GM21390 (cell line): Measurements from ENCODE around the gene LTC4S.
"Not testable (repeated sequence)": the region's sequence is repeated elsewhere in the genome, so short reads cannot be mapped to it uniquely, and the experiment has no call there.

Experiments used
- ATAC-seq: cut with Tn5 transposase; IDR thresholded peaks from one replicate; pipeline ENCODE4 v1.9.1; 2021; ENCODE audit not compliant: unreplicated experiment

LTC4S gene

DNA sequence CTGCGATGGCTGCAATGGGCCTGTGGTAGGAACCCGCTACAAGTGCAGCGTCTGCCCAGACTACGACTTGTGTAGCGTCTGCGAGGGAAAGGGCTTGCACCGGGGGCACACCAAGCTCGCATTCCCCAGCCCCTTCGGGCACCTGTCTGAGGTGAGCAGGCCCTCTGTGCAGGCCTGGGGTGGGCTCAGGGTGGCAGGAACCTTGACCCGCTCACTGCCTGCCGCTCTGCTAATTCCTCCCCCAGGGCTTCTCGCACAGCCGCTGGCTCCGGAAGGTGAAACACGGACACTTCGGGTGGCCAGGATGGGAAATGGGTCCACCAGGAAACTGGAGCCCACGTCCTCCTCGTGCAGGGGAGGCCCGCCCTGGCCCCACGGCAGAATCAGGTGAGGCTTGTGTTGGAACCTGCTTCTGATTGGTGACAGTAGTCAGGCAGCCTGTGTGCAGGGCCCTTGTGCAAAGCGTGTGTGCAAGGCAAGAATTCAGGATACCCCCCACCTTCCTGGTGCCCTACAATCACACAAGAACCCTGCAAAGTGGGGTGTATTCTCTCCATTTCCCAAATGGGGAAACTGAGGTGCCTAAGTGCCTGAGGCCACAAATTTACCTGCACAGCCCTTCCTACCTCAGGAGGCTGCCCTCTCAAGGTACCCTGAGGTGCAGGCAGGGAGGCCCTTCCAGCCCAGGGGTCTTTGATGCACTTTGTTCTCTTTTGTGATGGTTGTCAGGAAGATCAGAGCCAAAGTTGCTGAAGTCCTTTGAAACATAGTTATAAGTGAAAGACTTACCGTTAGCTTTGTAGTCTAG lies 30.4 kb downstream of the LTC4S start:
- no peak for ATAC-seq

DNA sequence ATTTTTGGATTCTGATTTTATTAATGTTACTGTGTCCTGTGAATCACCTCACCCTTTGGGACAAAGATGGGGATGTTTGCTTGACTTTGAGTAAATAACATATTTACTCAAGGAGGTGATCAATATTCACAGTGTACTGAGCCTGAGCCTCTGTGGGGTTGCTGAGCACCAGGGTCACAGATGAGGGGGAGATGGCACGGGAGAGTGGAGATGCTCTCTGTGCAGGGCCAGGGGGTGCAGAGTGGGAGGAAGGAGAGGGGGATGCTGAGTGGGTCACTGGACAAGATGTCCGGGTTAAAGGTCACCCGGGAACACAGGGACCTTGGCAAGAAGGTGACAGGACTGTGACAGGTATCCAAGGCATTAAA lies 30.9 kb downstream of the LTC4S start:
- ATAC-seq = no peak

DNA sequence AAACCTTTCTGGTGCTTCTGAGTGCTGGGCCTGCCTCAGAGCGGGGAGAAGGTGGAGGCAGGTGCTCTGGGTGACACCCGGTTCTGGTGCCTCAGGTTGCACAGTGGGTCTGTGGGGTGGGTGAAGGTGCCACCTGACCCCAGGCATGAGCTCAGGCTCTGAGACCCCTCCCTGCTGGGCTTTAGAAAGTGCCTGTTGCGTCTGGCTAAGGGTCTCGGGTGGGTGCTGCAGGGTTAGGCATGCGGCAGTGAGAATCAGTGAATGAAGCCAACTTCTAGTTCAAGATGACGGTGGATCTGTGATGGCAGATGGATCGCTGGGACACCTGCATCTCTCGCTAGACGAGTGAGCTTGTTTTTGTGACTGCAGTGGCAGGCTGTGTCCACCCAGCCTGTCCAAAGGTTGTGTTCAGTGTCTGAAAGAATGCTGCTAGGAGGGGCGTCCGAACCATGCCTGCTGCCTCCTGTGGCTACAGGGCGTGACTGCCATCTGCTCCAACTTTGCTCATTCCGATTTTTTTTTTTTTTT lies 31.9 kb downstream of the LTC4S start:
- no peak for ATAC-seq

- no peak for ATAC-seq
These were observed 33.9 kb downstream of the LTC4S start for GRCh38 chr5:179827680-179828079.

DNA sequence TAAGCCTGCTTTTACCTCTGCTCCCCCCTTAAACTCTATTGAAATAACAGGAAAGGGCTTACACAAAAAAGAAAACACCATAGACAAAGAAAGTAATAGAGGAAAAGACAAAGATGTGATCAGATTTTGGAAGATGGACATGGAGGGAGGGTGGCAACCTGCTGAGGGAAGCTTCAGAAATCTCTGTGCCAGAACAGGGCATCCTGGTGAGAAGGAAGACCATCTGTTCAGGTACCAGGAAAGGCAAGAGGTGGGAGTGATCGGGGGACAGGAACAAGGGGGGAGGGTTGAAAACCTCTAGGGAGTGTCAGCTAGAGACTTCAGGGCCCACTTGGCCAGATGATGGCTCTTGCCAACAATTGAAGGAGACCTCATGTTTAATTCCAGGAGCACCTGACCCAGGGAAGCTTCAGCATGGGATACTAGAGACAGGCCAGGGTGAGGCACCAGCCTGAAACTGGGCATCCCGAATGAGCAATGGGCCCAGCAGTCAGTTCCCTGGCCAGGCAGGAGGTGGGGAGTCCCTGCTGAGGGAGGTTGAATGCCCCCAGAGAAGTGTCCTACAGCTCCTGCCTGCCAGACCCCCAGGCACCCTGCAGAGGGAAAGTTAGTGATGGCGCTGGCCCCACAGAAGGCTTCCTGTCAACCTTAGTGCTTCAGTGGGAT lies 35.1 kb downstream of the LTC4S start:
- no peak for ATAC-seq

GRCh38 chr5:179829732-179830435 lies 36.1 kb downstream of the LTC4S start:
- no peak for ATAC-seq

DNA sequence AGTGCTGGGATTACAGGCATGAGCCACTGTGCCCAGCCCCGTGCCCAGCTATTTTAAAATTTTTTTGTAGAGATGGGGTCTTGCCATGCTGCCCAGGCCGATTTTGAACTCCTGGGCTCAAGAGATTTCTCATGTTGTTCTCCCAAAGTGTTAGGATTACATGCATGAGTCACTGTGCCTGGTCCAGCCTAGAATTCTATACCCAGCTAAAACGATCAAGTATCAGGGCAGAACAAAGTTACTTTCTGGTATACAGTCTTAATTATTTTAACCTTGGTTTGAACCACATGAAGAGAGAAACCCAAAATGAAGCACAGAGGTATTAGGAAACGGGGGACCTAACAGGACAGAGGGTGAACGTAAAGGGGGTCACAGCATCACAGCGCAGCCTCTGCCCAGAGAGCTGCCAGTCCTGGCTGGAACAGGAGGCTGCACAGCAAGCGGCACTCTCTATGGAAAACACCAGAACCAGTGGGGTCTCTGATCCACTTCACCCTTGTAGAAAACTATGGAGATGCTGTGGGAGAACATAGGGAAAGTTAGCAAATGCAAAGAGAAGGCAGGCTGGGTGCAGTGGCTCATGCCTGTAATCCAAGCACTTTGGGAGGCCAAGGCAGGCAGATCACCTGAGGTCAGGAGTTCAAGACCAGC lies 37.2 kb downstream of the LTC4S start:
- no peak for ATAC-seq

DNA sequence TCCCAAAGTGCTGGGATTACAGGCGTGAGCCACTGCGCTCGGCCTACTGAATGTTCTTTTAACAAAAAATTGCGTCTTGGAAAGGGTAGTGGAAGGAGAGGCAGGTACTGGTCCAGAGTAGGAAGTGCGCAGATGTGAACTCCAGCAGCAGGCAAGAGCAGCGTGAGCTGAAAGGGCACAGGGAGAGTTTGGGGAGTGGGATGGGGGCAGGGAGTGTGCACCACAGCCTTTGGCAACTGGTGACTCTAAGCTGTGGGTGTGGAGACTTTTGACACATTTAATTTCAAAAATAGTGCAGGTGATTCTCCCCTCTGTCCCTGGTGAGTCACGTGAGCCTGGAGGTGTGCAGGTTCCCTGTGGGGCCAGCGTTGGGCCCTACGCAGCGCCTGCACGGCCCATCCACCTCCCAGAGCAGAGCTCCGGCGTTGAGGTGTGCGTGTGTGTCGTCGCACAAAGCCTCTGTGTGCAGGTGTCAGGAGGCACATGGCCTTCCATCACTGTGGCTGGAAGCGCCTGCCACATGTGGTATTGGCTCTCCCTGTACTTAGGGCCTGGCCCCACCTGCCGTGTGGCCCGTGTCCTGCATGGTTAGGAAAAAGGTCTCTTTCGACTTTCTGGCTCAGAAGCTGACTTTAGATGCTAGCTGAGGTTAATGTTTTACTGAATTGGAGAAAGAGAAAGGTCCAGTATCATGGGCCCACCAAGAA lies 38.4 kb downstream of the LTC4S start:
- no peak for ATAC-seq

GRCh38 chr5:179833056-179833708 lies 39.4 kb downstream of the LTC4S start:
- no peak for ATAC-seq

DNA sequence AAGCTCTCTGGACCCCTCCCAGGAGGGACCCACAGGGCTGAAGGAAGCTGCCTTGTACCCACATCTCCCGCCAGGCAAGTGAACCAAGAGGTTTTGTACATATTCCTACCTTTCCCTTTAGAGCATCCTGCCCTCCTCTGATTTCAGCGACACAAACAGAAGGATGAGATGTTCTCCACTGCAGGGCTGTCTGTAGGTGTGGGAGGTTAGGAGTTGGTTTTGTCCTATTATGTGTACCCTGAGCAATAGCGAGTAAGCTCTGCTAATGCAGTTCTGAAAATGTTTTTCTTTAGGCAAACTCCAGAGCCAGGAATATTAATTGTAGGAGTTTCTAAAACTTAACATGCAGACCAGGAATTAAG lies 39.9 kb downstream of the LTC4S start:
- no peak for ATAC-seq

- ATAC-seq = no peak
These were observed 40.3 kb downstream of the LTC4S start for GRCh38 chr5:179834120-179834519.

- not testable (repeated sequence) for ATAC-seq
These were observed 41.1 kb downstream of the LTC4S start for GRCh38 chr5:179834871-179835270.

DNA sequence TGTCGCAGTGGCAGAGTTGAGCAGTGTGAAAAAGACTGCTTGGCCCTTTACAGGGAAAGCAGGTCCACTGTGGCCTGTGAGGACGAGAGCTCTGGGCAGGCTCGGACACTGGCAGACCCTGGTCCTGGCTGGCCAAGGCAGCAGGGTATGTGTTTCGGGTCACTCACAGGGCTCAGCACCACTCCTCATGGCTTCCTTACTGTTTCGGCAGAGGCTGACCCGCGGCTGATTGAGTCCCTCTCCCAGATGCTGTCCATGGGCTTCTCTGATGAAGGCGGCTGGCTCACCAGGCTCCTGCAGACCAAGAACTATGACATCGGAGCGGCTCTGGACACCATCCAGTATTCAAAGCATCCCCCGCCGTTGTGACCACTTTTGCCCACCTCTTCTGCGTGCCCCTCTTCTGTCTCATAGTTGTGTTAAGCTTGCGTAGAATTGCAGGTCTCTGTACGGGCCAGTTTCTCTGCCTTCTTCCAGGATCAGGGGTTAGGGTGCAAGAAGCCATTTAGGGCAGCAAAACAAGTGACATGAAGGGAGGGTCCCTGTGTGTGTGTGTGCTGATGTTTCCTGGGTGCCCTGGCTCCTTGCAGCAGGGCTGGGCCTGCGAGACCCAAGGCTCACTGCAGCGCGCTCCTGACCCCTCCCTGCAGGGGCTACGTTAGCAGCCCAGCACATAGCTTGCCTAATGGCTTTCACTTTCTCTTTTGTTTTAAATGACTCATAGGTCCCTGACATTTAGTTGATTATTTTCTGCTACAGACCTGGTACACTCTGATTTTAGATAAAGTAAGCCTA lies 42.6 kb downstream of the LTC4S start:
- ATAC-seq = peak; percentile 56

DNA sequence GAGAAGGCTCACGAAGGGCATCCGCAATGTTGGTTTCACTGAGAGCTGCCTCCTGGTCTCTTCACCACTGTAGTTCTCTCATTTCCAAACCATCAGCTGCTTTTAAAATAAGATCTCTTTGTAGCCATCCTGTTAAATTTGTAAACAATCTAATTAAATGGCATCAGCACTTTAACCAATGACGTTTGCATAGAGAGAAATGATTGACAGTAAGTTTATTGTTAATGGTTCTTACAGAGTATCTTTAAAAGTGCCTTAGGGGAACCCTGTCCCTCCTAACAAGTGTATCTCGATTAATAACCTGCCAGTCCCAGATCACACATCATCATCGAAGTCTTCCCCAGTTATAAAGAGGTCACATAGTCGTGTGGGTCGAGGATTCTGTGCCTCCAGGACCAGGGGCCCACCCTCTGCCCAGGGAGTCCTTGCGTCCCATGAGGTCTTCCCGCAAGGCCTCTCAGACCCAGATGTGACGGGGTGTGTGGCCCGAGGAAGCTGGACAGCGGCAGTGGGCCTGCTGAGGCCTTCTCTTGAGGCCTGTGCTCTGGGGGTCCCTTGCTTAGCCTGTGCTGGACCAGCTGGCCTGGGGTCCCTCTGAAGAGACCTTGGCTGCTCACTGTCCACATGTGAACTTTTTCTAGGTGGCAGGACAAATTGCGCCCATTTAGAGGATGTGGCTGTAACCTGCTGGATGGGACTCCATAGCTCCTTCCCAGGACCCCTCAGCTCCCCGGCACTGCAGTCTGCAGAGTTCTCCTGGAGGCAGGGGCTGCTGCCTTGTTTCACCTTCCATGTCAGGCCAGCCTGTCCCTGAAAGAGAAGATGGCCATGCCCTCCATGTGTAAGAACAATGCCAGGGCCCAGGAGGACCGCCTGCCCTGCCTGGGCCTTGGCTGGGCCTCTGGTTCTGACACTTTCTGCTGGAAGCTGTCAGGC lies 43.6 kb downstream of the LTC4S start:
- no peak for ATAC-seq

DNA sequence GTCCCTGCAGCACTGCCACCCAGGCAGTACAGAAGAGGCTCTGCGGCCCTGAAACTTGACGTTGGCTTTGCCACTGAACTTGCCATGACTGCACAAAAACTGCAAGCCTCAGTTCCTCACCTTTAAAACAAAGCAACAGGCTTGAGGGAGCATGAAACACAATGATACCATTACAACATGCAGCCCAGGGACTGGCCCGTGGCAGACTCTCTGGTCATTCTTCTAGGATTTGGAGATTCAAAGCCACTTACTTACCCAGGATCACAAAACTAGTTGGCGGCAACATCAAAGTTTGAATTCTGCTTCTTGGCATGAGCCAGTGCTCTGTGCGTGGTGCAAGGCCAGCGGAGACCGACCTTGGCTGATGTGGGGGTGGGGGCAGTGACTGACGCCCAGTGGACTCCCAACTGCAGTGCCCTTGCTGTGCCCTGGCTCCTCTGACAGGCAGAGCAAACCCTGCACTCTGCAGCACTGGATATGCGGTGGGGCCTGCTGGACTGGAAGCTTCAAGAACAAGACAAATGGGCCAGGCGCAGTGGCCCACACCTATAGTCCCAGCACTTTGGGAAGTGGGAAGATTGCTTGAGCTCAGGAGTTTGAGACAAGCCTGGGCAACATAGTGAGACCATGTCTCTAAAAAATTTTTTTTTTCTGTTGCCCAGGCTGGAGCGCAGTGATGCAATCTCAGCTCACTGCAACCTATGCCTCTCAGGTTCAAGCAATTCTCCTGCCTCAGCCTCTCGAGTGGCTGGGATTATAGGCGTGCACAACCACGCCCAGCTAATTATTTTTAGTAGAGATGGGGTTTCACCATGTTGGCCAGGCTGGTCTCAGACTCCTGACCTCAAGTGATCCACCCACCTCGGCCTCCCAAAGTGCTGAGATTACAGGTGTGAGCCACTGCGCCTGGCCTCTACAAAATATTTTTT lies 45.8 kb downstream of the LTC4S start:
- ATAC-seq = no peak

DNA sequence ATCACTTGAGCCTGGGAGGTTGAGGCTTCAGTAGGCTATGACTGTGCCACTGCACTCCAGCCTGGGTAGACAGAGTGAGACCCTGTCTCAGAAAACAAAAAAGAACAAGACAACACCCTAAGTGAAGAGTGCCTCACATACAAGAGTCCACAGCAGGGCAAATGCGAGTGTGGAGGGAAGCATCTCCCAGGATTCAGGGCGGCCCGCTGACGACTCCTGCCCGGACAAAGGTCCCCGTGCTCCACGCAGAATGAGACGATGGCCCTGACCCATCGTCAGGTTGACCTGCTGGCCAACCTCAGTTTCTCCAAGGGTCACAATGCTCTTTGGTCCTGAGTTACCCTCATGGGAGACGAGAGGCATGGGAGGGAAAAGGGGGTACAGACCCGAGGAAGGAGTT lies 46.5 kb downstream of the LTC4S start:
- ATAC-seq = no peak

DNA sequence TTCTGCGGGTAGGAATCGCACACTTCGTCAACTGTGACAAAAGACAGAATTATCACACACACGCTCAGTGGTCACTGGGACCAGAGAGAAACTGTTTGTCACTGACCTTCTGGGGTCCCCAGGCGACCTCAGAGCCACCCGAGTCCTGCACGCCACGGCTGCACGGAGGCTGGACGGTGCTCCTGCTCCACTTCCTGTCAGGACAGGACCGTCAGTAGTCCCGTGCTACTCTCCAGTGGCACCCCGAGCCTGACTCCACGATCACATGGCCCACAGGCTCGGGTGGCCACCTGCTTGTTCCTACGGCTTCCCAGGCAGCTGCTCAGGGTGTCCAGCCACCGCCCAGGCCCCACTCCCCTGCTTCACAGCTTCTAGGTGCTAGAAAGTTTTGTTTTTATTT lies 47.0 kb downstream of the LTC4S start:
- ATAC-seq = no peak
